PC-3 (cell line): ENCODE data around the gene FER1L5. TPM values are rescaled to one million over a fixed set of nuclear protein-coding genes. Genes with fewer than 3 reads are reported as not detected.

Experiments used
- ATAC-seq: fragments of 200-7000 bp; cut with Tn5 transposase; 2 replicates; pipeline ENCODE4 v1.9.1; 2020; ENCODE audit warnings: mild to moderate bottlenecking, moderate library complexity
- BruUV-seq: library from RNA; stranded (reverse); fragments of 400-500 nt; replicated peaks from 2 replicates; lab custom pipeline; 2021; lab: Mats Ljungman, UMichigan
- CTCF ChIA-PET: fragments of 300-600 bp; sonication (Branson Sonifier 250); formaldehyde crosslinking; loops from one replicate; lab custom pipeline; 2022; ENCODE audit warnings: antibody characterized with exemption; lab: Charles Lee
- POLR2A ChIA-PET: fragments of 300-600 bp; sonication (Branson Sonifier 250); formaldehyde crosslinking; loops from one replicate; lab custom pipeline; 2022; ENCODE audit warnings: antibody characterized with exemption; ENCODE audit not compliant: unreplicated experiment; lab: Charles Lee
- DNase-seq: peaks from one replicate; pipeline ENCODE4 v3.0.0-alpha.2; 2015
- H2AFZ ChIP-seq: fragments of 300-600 bp; sonication (generic); 2 replicates; pipeline ENCODE4 v1.6.0; 2016; ENCODE audit warnings: antibody characterized with exemption, low read length
- H3F3A ChIP-seq: fragments of 300-600 bp; sonication (generic); one replicate; pipeline ENCODE4 v1.6.0; 2017; ENCODE audit warnings: antibody characterized with exemption, low read length, control low read depth, mild to moderate bottlenecking; ENCODE audit not compliant: unreplicated experiment
- H3K27ac ChIP-seq: fragments of 300-600 bp; sonication (generic); 2 replicates; pipeline ENCODE4 v1.5.1; 2016; ENCODE audit warnings: mild to moderate bottlenecking, low read length
- H3K27me3 ChIP-seq: fragments of 300-600 bp; sonication (generic); 2 replicates; pipeline ENCODE4 v1.6.1; 2016; ENCODE audit warnings: low read length, mixed read lengths
- H3K36me3 ChIP-seq: fragments of 300-600 bp; sonication (generic); 2 replicates; pipeline ENCODE4 v1.6.1; 2016; ENCODE audit warnings: low read depth, mixed run types, low read length, mixed read lengths
- H3K4me1 ChIP-seq: fragments of 300-600 bp; sonication (generic); 2 replicates; pipeline ENCODE4 v1.5.1; 2016; ENCODE audit warnings: low read length; ENCODE audit not compliant: insufficient read depth
- H3K4me2 ChIP-seq: fragments of 300-600 bp; sonication (generic); 2 replicates; pipeline ENCODE4 v1.6.0; 2016; ENCODE audit warnings: low read length
- H3K4me3 ChIP-seq: fragments of 300-600 bp; sonication (generic); 2 replicates; pipeline ENCODE4 v1.5.1; 2016; ENCODE audit warnings: mild to moderate bottlenecking, low read length, mixed read lengths
- H3K79me2 ChIP-seq: fragments of 300-600 bp; sonication (generic); 2 replicates; pipeline ENCODE4 v1.6.1; 2017; ENCODE audit warnings: low read length, mixed read lengths
- H3K9ac ChIP-seq: fragments of 300-600 bp; sonication (generic); 2 replicates; pipeline ENCODE4 v1.6.0; 2016; ENCODE audit warnings: mild to moderate bottlenecking, low read length
- H3K9me2 ChIP-seq: fragments of 300-600 bp; sonication (generic); replicated peaks from 2 replicates; pipeline ENCODE4 v1.6.1; 2016; ENCODE audit warnings: mixed run types, low read length, mixed read lengths
- H3K9me3 ChIP-seq: fragments of 300-600 bp; sonication (generic); 2 replicates; pipeline ENCODE4 v1.6.1; 2016; ENCODE audit warnings: low read length, mixed read lengths
- H4K20me1 ChIP-seq: fragments of 300-600 bp; sonication (generic); 2 replicates; pipeline ENCODE4 v1.6.1; 2016; ENCODE audit warnings: low read length, mixed read lengths
- EZH2 ChIP-seq: fragments of 300-600 bp; sonication (generic); IDR thresholded peaks from one replicate; pipeline ENCODE4 v1.6.1; 2017; ENCODE audit warnings: antibody characterized with exemption, mild to moderate bottlenecking, low read length; ENCODE audit not compliant: unreplicated experiment
- EZH2phosphoT487 ChIP-seq: fragments of 300-600 bp; sonication (generic); IDR thresholded peaks from 2 replicates; pipeline ENCODE4 v1.6.1; 2018; ENCODE audit warnings: mild to moderate bottlenecking, antibody characterized with exemption, low read length, borderline replicate concordance
- intact Hi-C: fragments of 100-400 bp; cut with micrococcal nuclease; formaldehyde crosslinking; loops from 2 replicates; pipeline ENCODE4 v1.9.0; 2023
- total RNA-seq: library from RNA; depleted of rRNA; stranded (reverse); fragments of >200 nt; gene quantifications from 2 replicates; pipeline ENCODE4 v1.2.3, GENCODE V29; 2014
- TF ChIP-seq, protein P1 (sequence below): fragments of 300-600 bp; sonication (generic); conservative IDR thresholded peaks from 2 replicates; pipeline ENCODE4 v1.5.1; 2017; ENCODE audit warnings: antibody characterized with exemption, low read depth, mild to moderate bottlenecking, low read length

Gene FER1L5
- total RNA-seq, 1 experiment from 2014 or later, result not detected

GRCh38 chr2:96683972-96684820 is 41.6 kb downstream of the FER1L5 start:
- Histone ChIP-seq H3K27ac (no peak overlapping the region), H3F3A (no peaks in the 10 kb centered on the region), H4K20me1 (no peaks in the 10 kb centered on the region), H3K27me3 (no peaks in the 10 kb centered on the region), H3K4me2 (no peak overlapping the region), H3K9me3 (no peaks in the 10 kb centered on the region), H3K79me2 (no peaks in the 10 kb centered on the region), H3K9me2 (no peaks in the 10 kb centered on the region), H2AFZ (no peak overlapping the region), H3K4me3 (no peak overlapping the region), H3K4me1 (no peaks in the 10 kb centered on the region), H3K9ac (no peak overlapping the region), H3K36me3 (no peaks in the 10 kb centered on the region)
- POLR2A ChIA-PET, result no interaction called here
- BruUV-seq, result no TSS peak
- intact Hi-C loops, result no loop called here
- ATAC-seq (no peak), DNase-seq (no peak)
- CTCF ChIA-PET, result no interaction called here
- TF ChIP-seq EZH2phosphoT487, result no peak
- no peak for TF ChIP-seq EZH2
- TF ChIP-seq, protein P1, sequence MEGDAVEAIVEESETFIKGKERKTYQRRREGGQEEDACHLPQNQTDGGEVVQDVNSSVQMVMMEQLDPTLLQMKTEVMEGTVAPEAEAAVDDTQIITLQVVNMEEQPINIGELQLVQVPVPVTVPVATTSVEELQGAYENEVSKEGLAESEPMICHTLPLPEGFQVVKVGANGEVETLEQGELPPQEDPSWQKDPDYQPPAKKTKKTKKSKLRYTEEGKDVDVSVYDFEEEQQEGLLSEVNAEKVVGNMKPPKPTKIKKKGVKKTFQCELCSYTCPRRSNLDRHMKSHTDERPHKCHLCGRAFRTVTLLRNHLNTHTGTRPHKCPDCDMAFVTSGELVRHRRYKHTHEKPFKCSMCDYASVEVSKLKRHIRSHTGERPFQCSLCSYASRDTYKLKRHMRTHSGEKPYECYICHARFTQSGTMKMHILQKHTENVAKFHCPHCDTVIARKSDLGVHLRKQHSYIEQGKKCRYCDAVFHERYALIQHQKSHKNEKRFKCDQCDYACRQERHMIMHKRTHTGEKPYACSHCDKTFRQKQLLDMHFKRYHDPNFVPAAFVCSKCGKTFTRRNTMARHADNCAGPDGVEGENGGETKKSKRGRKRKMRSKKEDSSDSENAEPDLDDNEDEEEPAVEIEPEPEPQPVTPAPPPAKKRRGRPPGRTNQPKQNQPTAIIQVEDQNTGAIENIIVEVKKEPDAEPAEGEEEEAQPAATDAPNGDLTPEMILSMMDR, result no peak

GRCh38 chr2:96684883-96685576 is 42.5 kb downstream of the FER1L5 start:
- BruUV-seq, result no TSS peak
- no peaks in the 10 kb centered on the region for H3K79me2 ChIP-seq
- TF ChIP-seq EZH2 (no peak), EZH2phosphoT487 (no peak)
- TF ChIP-seq, protein P1, result no peak
- no peaks in the 10 kb centered on the region for H3K36me3 ChIP-seq
- no peaks in the 10 kb centered on the region for H3F3A ChIP-seq
- no peaks in the 10 kb centered on the region for H3K27me3 ChIP-seq
- H2AFZ ChIP-seq, result no peak overlapping the region
- DNase-seq (no peak), ATAC-seq (no peak)
- H3K4me2 ChIP-seq, result no peak overlapping the region
- no peaks in the 10 kb centered on the region for H4K20me1 ChIP-seq
- ChIA-PET CTCF (no interaction called here), POLR2A (no interaction called here)
- no peak overlapping the region for H3K4me3 ChIP-seq
- H3K4me1 ChIP-seq, result no peaks in the 10 kb centered on the region
- intact Hi-C loops, result no loop called here
- no peaks in the 10 kb centered on the region for H3K9me3 ChIP-seq
- no peaks in the 10 kb centered on the region for H3K9me2 ChIP-seq
- no peak overlapping the region for H3K9ac ChIP-seq
- no peak overlapping the region for H3K27ac ChIP-seq
